HCT116 (cell line): ENCODE data around the gene KRTAP12-1. TPM values are rescaled to one million over a fixed set of nuclear protein-coding genes. Genes with fewer than 3 reads are reported as not detected.

Experiments used
- ATAC-seq: fragments of 200-7000 bp; cut with Tn5 transposase; 2 replicates; pipeline ENCODE4 v1.9.1; 2020; ENCODE audit warnings: mild to moderate bottlenecking, moderate library complexity
- BruUV-seq: library from RNA; stranded (reverse); fragments of 400-500 nt; replicated peaks from 2 replicates; lab custom pipeline; 2021; lab: Mats Ljungman, UMichigan
- CTCF ChIA-PET: fragments of 300-600 bp; sonication (Branson Sonifier 250); formaldehyde crosslinking; loops from one replicate; lab custom pipeline; 2021; ENCODE audit warnings: antibody characterized with exemption; lab: Charles Lee
- POLR2A ChIA-PET: fragments of 300-600, 350-600 bp; sonication (Branson Sonifier 250); formaldehyde crosslinking; loops from one replicate; lab custom pipeline; 2021; ENCODE audit warnings: antibody characterized with exemption; lab: Charles Lee
- RAD21 ChIA-PET, 2 experiments: fragments of 300-600 bp; sonication (Branson Sonifier 250); formaldehyde crosslinking; loops; one replicate each; lab custom pipeline; 2023; ENCODE audit warnings: low total read pairs in 2 of 2; ENCODE audit not compliant: uncharacterized antibody in 2 of 2, unreplicated experiment in 2 of 2, low non-redundant PET in 1 of 2; lab: Charles Lee
- DNase-seq: peaks from one replicate; pipeline ENCODE4 v3.0.0-alpha.2; 2010; ENCODE audit warnings: low read depth, low spot score
- H2AFZ ChIP-seq: fragments of 200-600 bp; shearing (Covaris generic), sonication (generic); 2 replicates; pipeline ENCODE4 v1.6.1; 2017; ENCODE audit warnings: low read depth, mixed run types, mixed read lengths, antibody characterized with exemption, low read length; ENCODE audit not compliant: poor library complexity, severe bottlenecking
- H3K27ac ChIP-seq: 2 replicates; pipeline ENCODE4 v1.5.1; 2012; ENCODE audit warnings: low read depth, low read length
- H3K27me3 ChIP-seq: fragments of 200-600 bp; sonication (generic); 2 replicates; pipeline ENCODE4 v1.6.1; 2016; ENCODE audit warnings: mixed run types, low read length, mixed read lengths; ENCODE audit not compliant: insufficient read depth
- H3K36me3 ChIP-seq, 2 experiments: fragments of 200-500 bp in 1 of 2; fragments of 200-600 bp in 1 of 2; sonication (Bioruptor generic) in 1 of 2; sonication (generic) in 1 of 2; 2 replicates each; pipeline versions ENCODE4 v1.5.1 to v1.6.1; 2014 to 2016; ENCODE audit warnings: low read length in 2 of 2, inconsistent platforms in 1 of 2, mixed read lengths in 1 of 2, mixed run types in 1 of 2; ENCODE audit not compliant: insufficient read depth in 2 of 2, control insufficient read depth in 1 of 2
- H3K4me1 ChIP-seq, 2 experiments: fragments of 200-600 bp in 1 of 2; sonication (generic) in 1 of 2; 2 replicates each; pipeline versions ENCODE4 v1.5.1 to v1.6.1; 2012 to 2017; ENCODE audit warnings: low read length in 2 of 2, inconsistent platforms in 1 of 2, mild to moderate bottlenecking in 1 of 2, mixed read lengths in 1 of 2, mixed run types in 1 of 2, moderate library complexity in 1 of 2; ENCODE audit not compliant: insufficient read depth in 2 of 2, control insufficient read depth in 1 of 2
- H3K4me2 ChIP-seq: fragments of 200-600 bp; sonication (generic); 2 replicates; pipeline ENCODE4 v1.6.1; 2017; ENCODE audit warnings: mixed run types, low read length, mixed read lengths
- H3K4me3 ChIP-seq, 2 experiments: fragments of 200-600 bp in 1 of 2; sonication (generic) in 1 of 2; replicated peaks in 1 of 2; 2 replicates each; pipeline ENCODE4 v1.5.1; 2011 to 2016; ENCODE audit warnings: low read length in 2 of 2, control low read depth in 1 of 2, low read depth in 1 of 2, mild to moderate bottlenecking in 1 of 2, mixed read lengths in 1 of 2, mixed run types in 1 of 2
- H3K79me2 ChIP-seq: fragments of 200-600 bp; sonication (generic); 2 replicates; pipeline ENCODE4 v1.6.1; 2017; ENCODE audit warnings: mild to moderate bottlenecking, mixed run types, low read length, moderate library complexity, mixed read lengths; ENCODE audit not compliant: insufficient read depth
- H3K9ac ChIP-seq: fragments of 200-600 bp; sonication (generic); 2 replicates; pipeline ENCODE4 v1.6.1; 2016; ENCODE audit warnings: low read length, mixed read lengths
- H3K9me2 ChIP-seq: fragments of 200-600 bp; sonication (generic), shearing (Covaris generic); 2 replicates; pipeline ENCODE4 v1.6.1; 2017; ENCODE audit warnings: mixed run types, mild to moderate bottlenecking, moderate library complexity; ENCODE audit not compliant: insufficient read depth
- H3K9me3 ChIP-seq, 2 experiments: fragments of 200-500 bp in 1 of 2; fragments of 200-600 bp in 1 of 2; sonication (Bioruptor generic) in 1 of 2; sonication (generic) in 1 of 2; 2 replicates each; pipeline ENCODE4 v1.6.1; 2014 to 2017; ENCODE audit warnings: low read length in 2 of 2, mixed read lengths in 2 of 2, inconsistent platforms in 1 of 2, low read depth in 1 of 2, mild to moderate bottlenecking in 1 of 2, mixed run types in 1 of 2, moderate library complexity in 1 of 2; ENCODE audit not compliant: control insufficient read depth in 1 of 2, insufficient read depth in 1 of 2
- H4K20me1 ChIP-seq: fragments of 200-600 bp; sonication (generic), shearing (Covaris generic); 2 replicates; pipeline ENCODE4 v1.6.1; 2017; ENCODE audit warnings: mixed run types, mild to moderate bottlenecking, moderate library complexity; ENCODE audit not compliant: insufficient read depth
- CBX3 ChIP-seq: IDR thresholded peaks from 2 replicates; pipeline ENCODE4 v1.6.1; 2012; ENCODE audit warnings: low read depth
- CEBPB ChIP-seq: IDR thresholded peaks from 2 replicates; pipeline ENCODE4 v1.6.1; 2012; ENCODE audit warnings: low read depth
- EGR1 ChIP-seq: IDR thresholded peaks from 2 replicates; pipeline ENCODE4 v1.6.1; 2012; ENCODE audit warnings: low read depth
- EZH2 ChIP-seq: fragments of 200-600 bp; sonication (generic); IDR thresholded peaks from 2 replicates; pipeline ENCODE4 v1.6.1; 2017; ENCODE audit warnings: antibody characterized with exemption, mixed run types
- FOSL1 ChIP-seq: IDR thresholded peaks from 2 replicates; pipeline ENCODE4 v1.6.1; 2012; ENCODE audit warnings: low read depth
- JUND ChIP-seq: IDR thresholded peaks from 2 replicates; pipeline ENCODE4 v1.6.1; 2012
- RAD21 ChIP-seq: IDR thresholded peaks from 2 replicates; pipeline ENCODE4 v1.6.1; 2012; ENCODE audit warnings: low read depth, mild to moderate bottlenecking
- SP1 ChIP-seq: IDR thresholded peaks from 2 replicates; pipeline ENCODE4 v1.6.1; 2012; ENCODE audit warnings: low read depth
- SRF ChIP-seq: IDR thresholded peaks from 2 replicates; pipeline ENCODE4 v1.6.1; 2012; ENCODE audit warnings: low read depth
- ZNF274 ChIP-seq: fragments of 200-500 bp; sonication (Bioruptor generic); IDR thresholded peaks from 2 replicates; pipeline ENCODE4 v1.6.1; 2014; ENCODE audit warnings: mild to moderate bottlenecking, low read depth, low read length, inconsistent platforms
- intact Hi-C: fragments of 100-400 bp; cut with micrococcal nuclease; formaldehyde crosslinking; loops from 2 replicates; pipeline ENCODE4 v1.10.0; 2022
- total RNA-seq: library from RNA; stranded (reverse); gene quantifications from one replicate; pipeline ENCODE4 v1.2.1, GENCODE V29; 2021; ENCODE audit not compliant: unreplicated experiment
- TF ChIP-seq, protein P1 (sequence below): IDR thresholded peaks from 2 replicates; pipeline ENCODE4 v1.6.1; 2011; ENCODE audit warnings: mild to moderate bottlenecking, low read length, moderate library complexity; ENCODE audit not compliant: insufficient replicate concordance; ENCODE audit errors: extremely low read depth
- TF ChIP-seq, protein P2 (sequence below): IDR thresholded peaks from 2 replicates; pipeline ENCODE4 v1.6.1; 2012
- TF ChIP-seq, protein P3 (sequence below), 3 experiments: fragments of 200-600 bp in 1 of 3; sonication (generic) in 1 of 3; IDR thresholded peaks in 2 of 3; conservative IDR thresholded peaks in 1 of 3; 2 replicates each; pipeline ENCODE4 v1.5.1; 2012 to 2017; ENCODE audit warnings: low read depth in 2 of 3, low read length in 2 of 3, antibody characterized with exemption in 1 of 3, borderline replicate concordance in 1 of 3, control low read depth in 1 of 3, mild to moderate bottlenecking in 1 of 3, mixed read lengths in 1 of 3, mixed run types in 1 of 3, moderate library complexity in 1 of 3; ENCODE audit not compliant: insufficient read depth in 1 of 3

The KRTAP12-1 gene
- total RNA-seq, 1 experiment from 2014 or later = not detected

DNA sequence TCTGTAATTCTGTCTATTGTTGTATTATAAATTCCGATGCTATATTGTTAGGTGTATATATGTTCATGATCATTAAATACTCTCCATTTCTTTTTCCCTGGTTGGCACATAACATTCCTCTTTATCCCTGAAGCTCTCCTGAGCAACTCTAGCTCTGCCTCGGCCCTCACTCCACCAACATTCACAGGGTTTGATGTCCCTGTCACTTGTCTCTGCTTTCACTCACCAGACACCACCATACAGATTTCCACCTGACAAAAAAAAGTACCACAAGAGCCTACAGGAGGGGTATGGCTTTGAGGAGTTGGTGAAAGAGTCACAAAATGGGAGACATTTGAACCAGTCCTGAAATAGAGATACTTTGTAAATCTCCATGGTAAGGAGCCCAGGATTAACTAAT, 38.2 kb upstream of the KRTAP12-1 start:
- Histone ChIP-seq H3K27ac (no peak overlapping the region), H3K4me2 (no peak overlapping the region), H3K36me3 (no peaks in the 10 kb centered on the region), H2AFZ (no peak overlapping the region), H3K27me3 (peaks cover 4% of the 10 kb centered on the region; the same call in 1 of the 2 replicates), H3K9me3 (no peaks in the 10 kb centered on the region), H3K4me3 (no peak overlapping the region), H3K79me2 (no peaks in the 10 kb centered on the region), H3K9ac (no peak overlapping the region), H4K20me1 (no peaks in the 10 kb centered on the region), H3K9me2 (no peaks in the 10 kb centered on the region), H3K4me1 (no peaks in the 10 kb centered on the region)
- DNase-seq (no peak), ATAC-seq (no peak)
- RAD21 ChIA-PET = no interaction called here
- no peak for TF ChIP-seq EZH2
- no peak for TF ChIP-seq EGR1
- TF ChIP-seq JUND = no peak
- TF ChIP-seq CEBPB = no peak
- TF ChIP-seq, protein P1, sequence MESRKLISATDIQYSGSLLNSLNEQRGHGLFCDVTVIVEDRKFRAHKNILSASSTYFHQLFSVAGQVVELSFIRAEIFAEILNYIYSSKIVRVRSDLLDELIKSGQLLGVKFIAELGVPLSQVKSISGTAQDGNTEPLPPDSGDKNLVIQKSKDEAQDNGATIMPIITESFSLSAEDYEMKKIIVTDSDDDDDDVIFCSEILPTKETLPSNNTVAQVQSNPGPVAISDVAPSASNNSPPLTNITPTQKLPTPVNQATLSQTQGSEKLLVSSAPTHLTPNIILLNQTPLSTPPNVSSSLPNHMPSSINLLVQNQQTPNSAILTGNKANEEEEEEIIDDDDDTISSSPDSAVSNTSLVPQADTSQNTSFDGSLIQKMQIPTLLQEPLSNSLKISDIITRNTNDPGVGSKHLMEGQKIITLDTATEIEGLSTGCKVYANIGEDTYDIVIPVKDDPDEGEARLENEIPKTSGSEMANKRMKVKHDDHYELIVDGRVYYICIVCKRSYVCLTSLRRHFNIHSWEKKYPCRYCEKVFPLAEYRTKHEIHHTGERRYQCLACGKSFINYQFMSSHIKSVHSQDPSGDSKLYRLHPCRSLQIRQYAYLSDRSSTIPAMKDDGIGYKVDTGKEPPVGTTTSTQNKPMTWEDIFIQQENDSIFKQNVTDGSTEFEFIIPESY = no peak
- TF ChIP-seq SRF = no peak
- TF ChIP-seq ZNF274 = no peak
- TF ChIP-seq, protein P2, sequence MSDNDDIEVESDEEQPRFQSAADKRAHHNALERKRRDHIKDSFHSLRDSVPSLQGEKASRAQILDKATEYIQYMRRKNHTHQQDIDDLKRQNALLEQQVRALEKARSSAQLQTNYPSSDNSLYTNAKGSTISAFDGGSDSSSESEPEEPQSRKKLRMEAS = no peak
- POLR2A ChIA-PET = no interaction called here
- BruUV-seq = no TSS peak
- intact Hi-C loops = no loop called here
- CTCF ChIA-PET = no interaction called here

DNA sequence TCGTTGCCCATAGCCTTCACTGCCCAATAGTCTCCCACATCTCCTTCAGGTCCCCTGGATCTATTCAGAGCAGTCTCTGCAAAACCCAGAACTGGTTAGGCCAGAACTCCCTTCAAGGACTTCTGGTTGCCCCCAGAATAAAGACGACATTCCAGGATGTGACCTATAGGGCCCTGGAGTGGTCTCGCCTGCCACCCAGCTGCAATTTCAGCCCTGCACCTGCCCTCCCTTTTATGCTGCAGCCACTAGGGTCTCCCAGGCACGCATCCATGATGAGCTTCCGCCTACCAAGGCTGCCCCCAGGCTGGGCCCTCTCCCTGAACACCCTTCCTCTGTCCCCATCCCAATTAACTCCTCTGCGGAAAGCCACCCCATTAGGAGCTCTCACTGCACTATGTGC, 36.6 kb upstream of the KRTAP12-1 start:
- intact Hi-C loops = no loop called here
- Histone ChIP-seq H3K9me2 (no peaks in the 10 kb centered on the region), H3K4me1 (no peaks in the 10 kb centered on the region), H3K27ac (no peak overlapping the region), H3K27me3 (peaks cover 11% of the 10 kb centered on the region; the same call in 1 of the 2 replicates), H3K79me2 (no peaks in the 10 kb centered on the region), H2AFZ (no peak overlapping the region), H3K4me3 (no peak overlapping the region), H3K4me2 (no peak overlapping the region), H3K9me3 (no peaks in the 10 kb centered on the region), H3K9ac (no peak overlapping the region), H3K36me3 (no peaks in the 10 kb centered on the region), H4K20me1 (no peaks in the 10 kb centered on the region)
- ChIA-PET POLR2A (no interaction called here), CTCF (no interaction called here), RAD21 (no interaction called here)
- ATAC-seq (no peak), DNase-seq (no peak)
- BruUV-seq = no TSS peak
- TF ChIP-seq, protein P3, sequence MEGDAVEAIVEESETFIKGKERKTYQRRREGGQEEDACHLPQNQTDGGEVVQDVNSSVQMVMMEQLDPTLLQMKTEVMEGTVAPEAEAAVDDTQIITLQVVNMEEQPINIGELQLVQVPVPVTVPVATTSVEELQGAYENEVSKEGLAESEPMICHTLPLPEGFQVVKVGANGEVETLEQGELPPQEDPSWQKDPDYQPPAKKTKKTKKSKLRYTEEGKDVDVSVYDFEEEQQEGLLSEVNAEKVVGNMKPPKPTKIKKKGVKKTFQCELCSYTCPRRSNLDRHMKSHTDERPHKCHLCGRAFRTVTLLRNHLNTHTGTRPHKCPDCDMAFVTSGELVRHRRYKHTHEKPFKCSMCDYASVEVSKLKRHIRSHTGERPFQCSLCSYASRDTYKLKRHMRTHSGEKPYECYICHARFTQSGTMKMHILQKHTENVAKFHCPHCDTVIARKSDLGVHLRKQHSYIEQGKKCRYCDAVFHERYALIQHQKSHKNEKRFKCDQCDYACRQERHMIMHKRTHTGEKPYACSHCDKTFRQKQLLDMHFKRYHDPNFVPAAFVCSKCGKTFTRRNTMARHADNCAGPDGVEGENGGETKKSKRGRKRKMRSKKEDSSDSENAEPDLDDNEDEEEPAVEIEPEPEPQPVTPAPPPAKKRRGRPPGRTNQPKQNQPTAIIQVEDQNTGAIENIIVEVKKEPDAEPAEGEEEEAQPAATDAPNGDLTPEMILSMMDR (IDR thresholded peaks at IDR 0.05 in 2 of 3, conservative IDR thresholded peaks at IDR 0.05 in 1 of 3; ENCODE audit: borderline replicate concordance in 1 of 3, insufficient read depth in 1 of 3, low read depth in 2 of 3, low read length in 2 of 3) = no peak
- TF ChIP-seq JUND = no peak
- no peak for TF ChIP-seq FOSL1
- TF ChIP-seq, protein P2 = no peak
- TF ChIP-seq SP1 = no peak
- TF ChIP-seq ZNF274 = no peak
- TF ChIP-seq RAD21 = no peak
- TF ChIP-seq, protein P1 = no peak
- TF ChIP-seq CBX3 = no peak
